OCI-LY7 (cell line): ENCODE measurements around the gene CDADC1. TPM values are rescaled to one million over a fixed set of nuclear protein-coding genes. Genes with fewer than 3 reads are reported as not detected.

Experiments
- BruUV-seq: library from RNA; stranded (reverse); fragments of 400-500 nt; replicated peaks from 2 replicates; lab custom pipeline; 2021; lab: Mats Ljungman, UMichigan
- CTCF ChIA-PET: fragments of 300-600 bp; sonication (Branson Sonifier 250); formaldehyde crosslinking; loops from one replicate; lab custom pipeline; 2022; ENCODE audit warnings: antibody characterized with exemption; ENCODE audit not compliant: unreplicated experiment; lab: Charles Lee
- POLR2A ChIA-PET: fragments of 300-600 bp; sonication (Branson Sonifier 250); formaldehyde crosslinking; loops from one replicate; lab custom pipeline; 2022; ENCODE audit warnings: antibody characterized with exemption; lab: Charles Lee
- DNase-seq: peaks from one replicate; pipeline ENCODE4 v3.0.0-alpha.2; 2015; ENCODE audit warnings: low spot score
- H2AFZ ChIP-seq: fragments of 200-600 bp; sonication (generic), shearing (Covaris generic); 2 replicates; pipeline ENCODE4 v1.6.1; 2014; ENCODE audit warnings: mild to moderate bottlenecking, antibody characterized with exemption, low read length, moderate library complexity
- H3K27ac ChIP-seq: fragments of 200-600 bp; sonication (generic); 2 replicates; pipeline ENCODE4 v1.5.1; 2014; ENCODE audit warnings: mixed run types, low read depth, mild to moderate bottlenecking, moderate library complexity, low read length, inconsistent platforms; ENCODE audit not compliant: poor library complexity, severe bottlenecking
- H3K36me3 ChIP-seq: fragments of 200-600 bp; sonication (generic); 2 replicates; pipeline ENCODE4 v1.6.1; 2014; ENCODE audit warnings: mild to moderate bottlenecking, antibody characterized with exemption, low read length, moderate library complexity, mixed read lengths; ENCODE audit not compliant: insufficient read depth
- H3K4me1 ChIP-seq: fragments of 200-600 bp; sonication (generic); 2 replicates; pipeline ENCODE4 v1.5.1; 2014; ENCODE audit warnings: mild to moderate bottlenecking, low read length; ENCODE audit not compliant: insufficient read depth, poor library complexity, severe bottlenecking
- H3K4me2 ChIP-seq: fragments of 200-600 bp; sonication (generic); 2 replicates; pipeline ENCODE4 v1.6.1; 2014; ENCODE audit warnings: mild to moderate bottlenecking, low read length
- H3K4me3 ChIP-seq: fragments of 200-600 bp; sonication (generic); 2 replicates; pipeline ENCODE4 v1.5.1; 2014; ENCODE audit warnings: mild to moderate bottlenecking, low read depth, low read length; ENCODE audit not compliant: poor library complexity, severe bottlenecking
- H3K79me2 ChIP-seq: fragments of 200-600 bp; sonication (generic); 2 replicates; pipeline ENCODE4 v1.6.1; 2016; ENCODE audit warnings: low read depth, mild to moderate bottlenecking, low read length, moderate library complexity, mixed read lengths; ENCODE audit not compliant: insufficient read depth
- H3K9me2 ChIP-seq: fragments of 200-600 bp; sonication (generic); 2 replicates; pipeline ENCODE4 v1.6.1; 2016; ENCODE audit warnings: mild to moderate bottlenecking, low read length, mixed read lengths; ENCODE audit not compliant: insufficient read depth
- H3K9me3 ChIP-seq: fragments of 200-600 bp; sonication (generic); 2 replicates; pipeline ENCODE4 v1.6.1; 2014; ENCODE audit warnings: mild to moderate bottlenecking, mixed run types, low read length, mixed read lengths
- H4K20me1 ChIP-seq: fragments of 200-600 bp; sonication (generic); 2 replicates; pipeline ENCODE4 v1.6.1; 2014; ENCODE audit warnings: mild to moderate bottlenecking, antibody characterized with exemption, low read length, moderate library complexity, mixed read lengths; ENCODE audit not compliant: insufficient read depth
- EZH2phosphoT487 ChIP-seq: fragments of 200-600 bp; sonication (generic); IDR thresholded peaks from 2 replicates; pipeline ENCODE4 v1.6.1; 2018; ENCODE audit warnings: low read depth, borderline replicate concordance, mild to moderate bottlenecking, mixed run types, antibody characterized with exemption, low read length, moderate library complexity, mixed read lengths
- intact Hi-C: fragments of 100-400 bp; cut with micrococcal nuclease; formaldehyde crosslinking; loops from one replicate; pipeline ENCODE4 v1.10.0; 2022; ENCODE audit not compliant: unreplicated experiment
- total RNA-seq, 2 experiments: library from RNA; depleted of rRNA in 1 of 2; stranded (reverse); fragments of >200 nt in 1 of 2; shearing (Covaris generic) in 1 of 2; gene quantifications; 2 replicates each; pipeline ENCODE4 v1.2.3, GENCODE V29; 2014 to 2022
- TF ChIP-seq, protein P1 (sequence below): fragments of 200-600 bp; sonication (generic); conservative IDR thresholded peaks from 2 replicates; pipeline ENCODE4 v1.5.1; 2014; ENCODE audit warnings: mild to moderate bottlenecking, antibody characterized with exemption, low read length, moderate library complexity, mixed read lengths

CDADC1 gene
- total RNA-seq, 2 experiments from 2014 or later = 9.1 to 12.5 TPM

DNA sequence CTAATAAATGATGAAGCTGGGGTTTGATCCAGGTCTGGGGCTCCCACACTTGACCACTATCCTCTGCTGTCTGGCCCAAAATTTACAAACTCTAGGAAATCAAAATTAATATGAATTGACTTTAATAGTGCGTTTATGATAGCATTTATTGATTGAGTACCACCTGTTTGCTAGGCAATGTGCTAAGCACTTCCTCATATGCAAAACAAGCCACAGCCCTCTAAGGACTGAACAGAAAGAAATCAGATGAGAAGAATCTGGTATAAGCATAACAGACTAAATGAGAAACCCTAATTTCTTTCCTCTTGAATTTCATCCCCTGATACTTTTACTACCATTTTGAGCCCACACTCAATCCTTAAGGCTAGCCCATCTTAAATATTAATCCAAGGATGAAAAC lies 34.2 kb upstream of the CDADC1 start:
- intact Hi-C loops = no loop called here
- H3K79me2 ChIP-seq = no peaks in the 10 kb centered on the region
- H3K4me3 ChIP-seq = no peak overlapping the region
- no peaks in the 10 kb centered on the region for H4K20me1 ChIP-seq
- no peak overlapping the region for H3K27ac ChIP-seq
- no peak overlapping the region for H3K4me2 ChIP-seq
- no peaks in the 10 kb centered on the region for H3K9me3 ChIP-seq
- BruUV-seq = no TSS peak
- no peaks in the 10 kb centered on the region for H3K9me2 ChIP-seq
- TF ChIP-seq, protein P1, sequence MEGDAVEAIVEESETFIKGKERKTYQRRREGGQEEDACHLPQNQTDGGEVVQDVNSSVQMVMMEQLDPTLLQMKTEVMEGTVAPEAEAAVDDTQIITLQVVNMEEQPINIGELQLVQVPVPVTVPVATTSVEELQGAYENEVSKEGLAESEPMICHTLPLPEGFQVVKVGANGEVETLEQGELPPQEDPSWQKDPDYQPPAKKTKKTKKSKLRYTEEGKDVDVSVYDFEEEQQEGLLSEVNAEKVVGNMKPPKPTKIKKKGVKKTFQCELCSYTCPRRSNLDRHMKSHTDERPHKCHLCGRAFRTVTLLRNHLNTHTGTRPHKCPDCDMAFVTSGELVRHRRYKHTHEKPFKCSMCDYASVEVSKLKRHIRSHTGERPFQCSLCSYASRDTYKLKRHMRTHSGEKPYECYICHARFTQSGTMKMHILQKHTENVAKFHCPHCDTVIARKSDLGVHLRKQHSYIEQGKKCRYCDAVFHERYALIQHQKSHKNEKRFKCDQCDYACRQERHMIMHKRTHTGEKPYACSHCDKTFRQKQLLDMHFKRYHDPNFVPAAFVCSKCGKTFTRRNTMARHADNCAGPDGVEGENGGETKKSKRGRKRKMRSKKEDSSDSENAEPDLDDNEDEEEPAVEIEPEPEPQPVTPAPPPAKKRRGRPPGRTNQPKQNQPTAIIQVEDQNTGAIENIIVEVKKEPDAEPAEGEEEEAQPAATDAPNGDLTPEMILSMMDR = no peak
- TF ChIP-seq EZH2phosphoT487 = no peak
- peaks cover 7% of the 10 kb centered on the region; the same call in 1 of the 2 replicates for H3K36me3 ChIP-seq
- H3K4me1 ChIP-seq = peaks cover 10% of the 10 kb centered on the region
- H2AFZ ChIP-seq = no peak overlapping the region
- ChIA-PET CTCF (no interaction called here), POLR2A (no interaction called here)
- DNase-seq = no peak

DNA sequence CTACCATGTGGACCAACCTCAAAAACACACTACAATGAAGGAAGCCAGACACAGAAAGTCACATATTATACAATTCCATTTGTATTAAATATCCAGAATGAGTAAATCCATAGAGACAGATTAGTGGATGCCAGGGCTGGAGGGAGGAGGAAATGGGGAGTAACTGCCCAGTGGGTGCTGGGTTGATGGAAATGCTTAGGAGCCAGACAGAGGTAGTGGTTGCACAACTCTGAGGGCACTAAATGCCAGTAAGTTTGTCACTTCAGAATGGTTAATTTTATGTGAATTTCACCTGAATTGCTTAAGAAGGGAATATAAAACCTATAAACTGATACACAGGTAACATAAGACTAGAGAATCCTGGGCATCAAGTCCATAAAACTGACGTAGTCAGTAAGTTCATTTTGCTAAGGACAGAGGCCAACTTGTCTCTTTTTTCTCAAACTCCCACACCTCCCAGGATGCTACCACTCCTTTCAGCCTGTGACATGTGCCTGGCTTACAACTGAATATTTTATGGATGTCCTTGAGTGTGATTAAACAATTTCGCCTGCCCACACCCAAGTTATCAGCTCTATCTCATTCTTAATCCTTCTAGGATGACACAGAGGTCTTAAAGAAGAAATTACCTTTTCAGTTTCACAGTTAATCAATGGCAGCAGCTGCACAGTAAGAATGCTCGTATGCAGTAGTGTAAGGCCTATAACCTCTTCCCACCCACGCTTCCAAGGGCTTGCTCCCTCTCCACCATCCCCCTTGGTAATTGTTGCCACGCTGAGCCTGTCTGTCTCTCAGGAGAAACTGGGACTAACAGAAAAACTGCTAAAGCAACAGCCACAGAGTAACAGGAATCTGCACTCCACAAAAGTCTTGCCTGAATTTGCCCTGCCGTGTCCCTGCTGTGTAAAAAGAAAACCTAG lies 33.5 kb upstream of the CDADC1 start:
- no peaks in the 10 kb centered on the region for H3K79me2 ChIP-seq
- CTCF ChIA-PET = interaction anchor here (0.8 to 1.1 kb wide), 2 partner anchors 23 to 37 kb away, joined by 3 read pairs; no protein-coding TSS in a partner anchor
- H3K27ac ChIP-seq = no peak overlapping the region
- H3K36me3 ChIP-seq = 0 out of 2 replicates have a peak, but pooled peaks cover 4% of the 10 kb centered on the region
- TF ChIP-seq EZH2phosphoT487 = no peak
- TF ChIP-seq, protein P1 = no peak
- intact Hi-C loops = no loop called here
- H4K20me1 ChIP-seq = no peaks in the 10 kb centered on the region
- BruUV-seq = no TSS peak
- no peak for DNase-seq
- H3K4me3 ChIP-seq = no peak overlapping the region
- POLR2A ChIA-PET = interaction anchor here (0.8 to 1.0 kb wide), 4 partner anchors 9 to 23 kb away, joined by 3 to 4 read pairs (median 3); no protein-coding TSS in a partner anchor
- H3K4me2 ChIP-seq = no peak overlapping the region; the same call in 1 of the 2 replicates
- H2AFZ ChIP-seq = peak overlapping the region; percentile 62; the same call in 1 of the 2 replicates
- peaks cover 10% of the 10 kb centered on the region for H3K4me1 ChIP-seq
- H3K9me3 ChIP-seq = no peaks in the 10 kb centered on the region
- no peaks in the 10 kb centered on the region for H3K9me2 ChIP-seq
